ENCODE data around the gene SEPHS2.

- TF ChIP-seq, protein P1, sequence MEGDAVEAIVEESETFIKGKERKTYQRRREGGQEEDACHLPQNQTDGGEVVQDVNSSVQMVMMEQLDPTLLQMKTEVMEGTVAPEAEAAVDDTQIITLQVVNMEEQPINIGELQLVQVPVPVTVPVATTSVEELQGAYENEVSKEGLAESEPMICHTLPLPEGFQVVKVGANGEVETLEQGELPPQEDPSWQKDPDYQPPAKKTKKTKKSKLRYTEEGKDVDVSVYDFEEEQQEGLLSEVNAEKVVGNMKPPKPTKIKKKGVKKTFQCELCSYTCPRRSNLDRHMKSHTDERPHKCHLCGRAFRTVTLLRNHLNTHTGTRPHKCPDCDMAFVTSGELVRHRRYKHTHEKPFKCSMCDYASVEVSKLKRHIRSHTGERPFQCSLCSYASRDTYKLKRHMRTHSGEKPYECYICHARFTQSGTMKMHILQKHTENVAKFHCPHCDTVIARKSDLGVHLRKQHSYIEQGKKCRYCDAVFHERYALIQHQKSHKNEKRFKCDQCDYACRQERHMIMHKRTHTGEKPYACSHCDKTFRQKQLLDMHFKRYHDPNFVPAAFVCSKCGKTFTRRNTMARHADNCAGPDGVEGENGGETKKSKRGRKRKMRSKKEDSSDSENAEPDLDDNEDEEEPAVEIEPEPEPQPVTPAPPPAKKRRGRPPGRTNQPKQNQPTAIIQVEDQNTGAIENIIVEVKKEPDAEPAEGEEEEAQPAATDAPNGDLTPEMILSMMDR (conservative IDR thresholded peaks at IDR 0.05; ENCODE audit: low read depth in 2 of 2): no peak
- TF ChIP-seq, protein P2, sequence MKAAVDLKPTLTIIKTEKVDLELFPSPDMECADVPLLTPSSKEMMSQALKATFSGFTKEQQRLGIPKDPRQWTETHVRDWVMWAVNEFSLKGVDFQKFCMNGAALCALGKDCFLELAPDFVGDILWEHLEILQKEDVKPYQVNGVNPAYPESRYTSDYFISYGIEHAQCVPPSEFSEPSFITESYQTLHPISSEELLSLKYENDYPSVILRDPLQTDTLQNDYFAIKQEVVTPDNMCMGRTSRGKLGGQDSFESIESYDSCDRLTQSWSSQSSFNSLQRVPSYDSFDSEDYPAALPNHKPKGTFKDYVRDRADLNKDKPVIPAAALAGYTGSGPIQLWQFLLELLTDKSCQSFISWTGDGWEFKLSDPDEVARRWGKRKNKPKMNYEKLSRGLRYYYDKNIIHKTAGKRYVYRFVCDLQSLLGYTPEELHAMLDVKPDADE (IDR thresholded peaks at IDR 0.05): no peak
- no peak for TF ChIP-seq EZH2 (IDR thresholded peaks at IDR 0.05; ENCODE audit: low read depth, unreplicated experiment)
- no peak for TF ChIP-seq EZH2phosphoT487 (IDR thresholded peaks at IDR 0.05; ENCODE audit: unreplicated experiment)
- TF ChIP-seq JUNB (IDR thresholded peaks at IDR 0.05; ENCODE audit: unreplicated experiment): no peak
- TF ChIP-seq ZNF331 (CRISPR knock-in tag; IDR thresholded peaks at IDR 0.05; ENCODE audit: low read depth): no peak
These were observed 31.3 kb upstream of the SEPHS2 start for GRCh38 chr16:30476991-30477390.
